Loucy (cell line): ENCODE results near the gene DHX34.

Source experiments
- EZH2phosphoT487 ChIP-seq: fragments of 200-600 bp; IDR thresholded peaks from 2 replicates; pipeline ENCODE4 v1.6.1; 2018; ENCODE audit warnings: antibody characterized with exemption, mild to moderate bottlenecking, moderate library complexity, borderline replicate concordance
- TF ChIP-seq, protein P1 (sequence below): fragments of 200-600 bp; sonication (generic); conservative IDR thresholded peaks from 2 replicates; pipeline ENCODE4 v1.5.1; 2014; ENCODE audit warnings: mild to moderate bottlenecking, antibody characterized with exemption, low read length

DNA sequence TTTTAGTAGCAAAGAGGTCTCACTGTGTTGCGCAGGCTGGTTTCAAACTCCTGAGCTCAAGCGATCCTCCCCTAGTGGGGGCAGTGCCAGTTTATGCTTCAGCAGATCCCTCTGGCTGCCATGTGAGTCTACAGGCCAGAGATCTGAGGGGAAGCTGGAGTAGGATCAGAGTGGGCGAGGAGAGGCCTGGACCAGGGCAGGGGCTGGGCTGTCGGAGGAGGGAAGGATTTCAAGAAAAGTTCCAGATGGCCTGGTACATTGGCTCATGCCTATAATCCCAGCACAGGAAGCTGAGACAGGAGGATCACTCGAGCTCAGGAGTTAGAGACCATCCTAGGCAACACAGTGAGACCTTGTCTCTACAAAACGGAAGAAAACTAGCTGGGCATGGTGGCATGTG is 9.8 kb downstream of the DHX34 start:
- TF ChIP-seq, protein P1, sequence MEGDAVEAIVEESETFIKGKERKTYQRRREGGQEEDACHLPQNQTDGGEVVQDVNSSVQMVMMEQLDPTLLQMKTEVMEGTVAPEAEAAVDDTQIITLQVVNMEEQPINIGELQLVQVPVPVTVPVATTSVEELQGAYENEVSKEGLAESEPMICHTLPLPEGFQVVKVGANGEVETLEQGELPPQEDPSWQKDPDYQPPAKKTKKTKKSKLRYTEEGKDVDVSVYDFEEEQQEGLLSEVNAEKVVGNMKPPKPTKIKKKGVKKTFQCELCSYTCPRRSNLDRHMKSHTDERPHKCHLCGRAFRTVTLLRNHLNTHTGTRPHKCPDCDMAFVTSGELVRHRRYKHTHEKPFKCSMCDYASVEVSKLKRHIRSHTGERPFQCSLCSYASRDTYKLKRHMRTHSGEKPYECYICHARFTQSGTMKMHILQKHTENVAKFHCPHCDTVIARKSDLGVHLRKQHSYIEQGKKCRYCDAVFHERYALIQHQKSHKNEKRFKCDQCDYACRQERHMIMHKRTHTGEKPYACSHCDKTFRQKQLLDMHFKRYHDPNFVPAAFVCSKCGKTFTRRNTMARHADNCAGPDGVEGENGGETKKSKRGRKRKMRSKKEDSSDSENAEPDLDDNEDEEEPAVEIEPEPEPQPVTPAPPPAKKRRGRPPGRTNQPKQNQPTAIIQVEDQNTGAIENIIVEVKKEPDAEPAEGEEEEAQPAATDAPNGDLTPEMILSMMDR, result no peak
- no peak for TF ChIP-seq EZH2phosphoT487
